Panc1 (cell line): ENCODE data around the gene OR1C1. TPM values are rescaled to one million over a fixed set of nuclear protein-coding genes. Genes with fewer than 3 reads are reported as not detected.

Source experiments
- ATAC-seq: fragments of 200-7000 bp; cut with Tn5 transposase; 2 replicates; pipeline ENCODE4 v1.9.1; 2020; ENCODE audit warnings: mild to moderate bottlenecking, moderate library complexity
- Bru-seq: library from RNA; stranded (reverse); fragments of 400-500 nt; gene quantifications from one replicate; lab custom pipeline; 2021; lab: Mats Ljungman, UMichigan
- BruChase-seq, 2 experiments: library from RNA; stranded (reverse); fragments of 400-500 nt; gene quantifications; one replicate each; lab custom pipeline; 2021; lab: Mats Ljungman, UMichigan
- BruUV-seq: library from RNA; stranded (reverse); fragments of 400-500 nt; replicated peaks from 2 replicates; lab custom pipeline; 2021; lab: Mats Ljungman, UMichigan
- CTCF ChIA-PET: fragments of 300-600 bp; sonication (Branson Sonifier 250); formaldehyde crosslinking; loops from one replicate; lab custom pipeline; 2022; ENCODE audit warnings: antibody characterized with exemption; lab: Charles Lee
- POLR2A ChIA-PET: fragments of 300-600 bp; sonication (Branson Sonifier 250); formaldehyde crosslinking; loops from one replicate; lab custom pipeline; 2022; ENCODE audit warnings: antibody characterized with exemption; lab: Charles Lee
- DNase-seq: peaks from one replicate; pipeline ENCODE4 v3.0.0-alpha.2; 2010; ENCODE audit warnings: low read depth, low spot score
- H3K27ac ChIP-seq: 2 replicates; pipeline ENCODE4 v1.5.1; 2011; ENCODE audit warnings: mild to moderate bottlenecking, low read length, inconsistent platforms
- H3K27me3 ChIP-seq: fragments of 200-500 bp; sonication (Bioruptor generic); 2 replicates; pipeline ENCODE4 v1.6.0; 2014; ENCODE audit warnings: low read length, inconsistent platforms; ENCODE audit not compliant: control insufficient read depth, insufficient read depth
- H3K36me3 ChIP-seq: fragments of 200-500 bp; sonication (Bioruptor generic); 2 replicates; pipeline ENCODE4 v1.5.1; 2014; ENCODE audit warnings: inconsistent platforms, mild to moderate bottlenecking, low read length, moderate library complexity; ENCODE audit not compliant: control insufficient read depth, insufficient read depth
- H3K4me1 ChIP-seq: 2 replicates; pipeline ENCODE4 v1.5.1; 2011; ENCODE audit warnings: inconsistent platforms, mild to moderate bottlenecking, low read length, moderate library complexity; ENCODE audit not compliant: control insufficient read depth, insufficient read depth
- H3K4me3 ChIP-seq, 2 experiments: 2 replicates each; pipeline ENCODE4 v1.5.1; 2011 to 2012; ENCODE audit warnings: low read depth in 2 of 2, low read length in 2 of 2, mild to moderate bottlenecking in 2 of 2, inconsistent platforms in 1 of 2, moderate library complexity in 1 of 2
- H3K9me3 ChIP-seq: fragments of 200-500 bp; sonication (Bioruptor generic); 2 replicates; pipeline ENCODE4 v1.5.1; 2014; ENCODE audit warnings: low read depth, mild to moderate bottlenecking, inconsistent platforms, low read length, moderate library complexity; ENCODE audit not compliant: control insufficient read depth, insufficient read depth
- POLR2AphosphoS5 ChIP-seq: IDR thresholded peaks from 2 replicates; pipeline ENCODE4 v1.6.1; 2012; ENCODE audit warnings: mild to moderate bottlenecking, low read depth, low read length, moderate library complexity
- SIN3A ChIP-seq: IDR thresholded peaks from 2 replicates; pipeline ENCODE4 v1.6.1; 2012; ENCODE audit warnings: low read depth, mild to moderate bottlenecking, low read length, moderate library complexity, borderline replicate concordance; ENCODE audit not compliant: insufficient read depth
- TCF7L2 ChIP-seq: IDR thresholded peaks from 2 replicates; pipeline ENCODE4 v1.6.1; 2011; ENCODE audit warnings: mild to moderate bottlenecking, low read depth, low read length, inconsistent platforms
- in situ Hi-C: cut with HindIII; loops from 2 replicates; pipeline ENCODE4 v1.10.0; 2016; ENCODE audit warnings: low sequenced_read_pairs, low pct_unique_long_range_greater_than_20kb
- intact Hi-C: fragments of 100-400 bp; cut with micrococcal nuclease; formaldehyde crosslinking; loops from one replicate; pipeline ENCODE4 v1.10.0; 2022; ENCODE audit not compliant: unreplicated experiment
- long read RNA-seq: library from polyadenylated mRNA; unstranded; transcript quantifications from one replicate; pipeline ENCODE4 v2.0.0, GENCODE V29; 2021; ENCODE audit not compliant: unreplicated experiment
- polyA plus RNA-seq: library from polyadenylated mRNA; unstranded; fragments of >200 nt; gene quantifications from one replicate; pipeline ENCODE4 v1.2.1, GENCODE V29; 2012; ENCODE audit warnings: missing spikeins; ENCODE audit not compliant: insufficient read length
- total RNA-seq: library from RNA; stranded (reverse); gene quantifications from one replicate; pipeline ENCODE4 v1.2.1, GENCODE V29; 2021; ENCODE audit not compliant: unreplicated experiment
- TF ChIP-seq, protein P1 (sequence below), 2 experiments: IDR thresholded peaks; 2 replicates each; pipeline ENCODE4 v1.6.1; 2011 to 2012; ENCODE audit warnings: low read depth in 2 of 2, control low read depth in 1 of 2, low read length in 1 of 2, mild to moderate bottlenecking in 1 of 2, moderate library complexity in 1 of 2; ENCODE audit not compliant: insufficient read depth in 1 of 2
- TF ChIP-seq, protein P2 (sequence below): fragments of 450-650 bp; IDR thresholded peaks from 2 replicates; pipeline ENCODE4 v1.5.1; 2017; ENCODE audit warnings: mild to moderate bottlenecking

Gene OR1C1, protein sequence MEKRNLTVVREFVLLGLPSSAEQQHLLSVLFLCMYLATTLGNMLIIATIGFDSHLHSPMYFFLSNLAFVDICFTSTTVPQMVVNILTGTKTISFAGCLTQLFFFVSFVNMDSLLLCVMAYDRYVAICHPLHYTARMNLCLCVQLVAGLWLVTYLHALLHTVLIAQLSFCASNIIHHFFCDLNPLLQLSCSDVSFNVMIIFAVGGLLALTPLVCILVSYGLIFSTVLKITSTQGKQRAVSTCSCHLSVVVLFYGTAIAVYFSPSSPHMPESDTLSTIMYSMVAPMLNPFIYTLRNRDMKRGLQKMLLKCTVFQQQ
- total RNA-seq = not detected
- not detected for polyA plus RNA-seq
- not detected for Bru-seq, nascent RNA
- BruChase-seq, experiment 1, labeled RNA remaining after a 2-hour chase = not detected
- not detected for BruChase-seq, experiment 2, labeled RNA remaining after a 6-hour chase
- long read RNA-seq = 0 reads

DNA sequence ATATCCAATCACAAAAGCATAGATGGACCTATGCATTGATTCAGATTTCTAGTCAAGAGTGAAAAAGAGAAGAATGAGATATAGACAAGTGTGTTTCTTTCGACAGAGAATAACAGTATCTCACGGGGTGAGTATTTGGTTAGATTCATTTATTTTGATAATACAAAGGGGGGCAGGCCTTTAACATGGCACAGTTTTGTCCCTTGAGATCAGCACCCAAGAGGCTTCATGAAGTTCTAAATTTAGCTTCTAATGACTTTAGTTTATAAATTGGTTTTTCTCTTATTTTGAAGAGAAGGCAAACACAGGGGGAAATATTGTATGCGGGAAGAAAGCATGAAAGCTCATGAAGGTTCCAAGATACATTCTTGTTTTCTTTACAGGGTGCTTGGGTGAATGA, at the start of gene OR1C1:
Gene OR1C1 (minus strand): TSS at position 101 of the 400 bp plus-strand sequence. CDS start 2,150 bp downstream, outside the sequence.
- ChIA-PET POLR2A (no interaction called here), CTCF (no interaction called here)
- H3K4me1 ChIP-seq = no peaks in the 10 kb centered on the region
- no peaks in the 10 kb centered on the region for H3K36me3 ChIP-seq
- ATAC-seq = no peak
- no peaks in the 10 kb centered on the region for H3K27me3 ChIP-seq
- no TSS peak for BruUV-seq
- in situ Hi-C loops (no loop called here), intact Hi-C loops (no loop called here)
- no peak within 1 kb of the TSS for H3K27ac ChIP-seq
- H3K9me3 ChIP-seq = no peaks in the 10 kb centered on the region
- H3K4me3 ChIP-seq = no peak within 1 kb of the TSS
- DNase-seq = no peak
- TF ChIP-seq, protein P1, sequence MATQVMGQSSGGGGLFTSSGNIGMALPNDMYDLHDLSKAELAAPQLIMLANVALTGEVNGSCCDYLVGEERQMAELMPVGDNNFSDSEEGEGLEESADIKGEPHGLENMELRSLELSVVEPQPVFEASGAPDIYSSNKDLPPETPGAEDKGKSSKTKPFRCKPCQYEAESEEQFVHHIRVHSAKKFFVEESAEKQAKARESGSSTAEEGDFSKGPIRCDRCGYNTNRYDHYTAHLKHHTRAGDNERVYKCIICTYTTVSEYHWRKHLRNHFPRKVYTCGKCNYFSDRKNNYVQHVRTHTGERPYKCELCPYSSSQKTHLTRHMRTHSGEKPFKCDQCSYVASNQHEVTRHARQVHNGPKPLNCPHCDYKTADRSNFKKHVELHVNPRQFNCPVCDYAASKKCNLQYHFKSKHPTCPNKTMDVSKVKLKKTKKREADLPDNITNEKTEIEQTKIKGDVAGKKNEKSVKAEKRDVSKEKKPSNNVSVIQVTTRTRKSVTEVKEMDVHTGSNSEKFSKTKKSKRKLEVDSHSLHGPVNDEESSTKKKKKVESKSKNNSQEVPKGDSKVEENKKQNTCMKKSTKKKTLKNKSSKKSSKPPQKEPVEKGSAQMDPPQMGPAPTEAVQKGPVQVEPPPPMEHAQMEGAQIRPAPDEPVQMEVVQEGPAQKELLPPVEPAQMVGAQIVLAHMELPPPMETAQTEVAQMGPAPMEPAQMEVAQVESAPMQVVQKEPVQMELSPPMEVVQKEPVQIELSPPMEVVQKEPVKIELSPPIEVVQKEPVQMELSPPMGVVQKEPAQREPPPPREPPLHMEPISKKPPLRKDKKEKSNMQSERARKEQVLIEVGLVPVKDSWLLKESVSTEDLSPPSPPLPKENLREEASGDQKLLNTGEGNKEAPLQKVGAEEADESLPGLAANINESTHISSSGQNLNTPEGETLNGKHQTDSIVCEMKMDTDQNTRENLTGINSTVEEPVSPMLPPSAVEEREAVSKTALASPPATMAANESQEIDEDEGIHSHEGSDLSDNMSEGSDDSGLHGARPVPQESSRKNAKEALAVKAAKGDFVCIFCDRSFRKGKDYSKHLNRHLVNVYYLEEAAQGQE (IDR thresholded peaks at IDR 0.05; ENCODE audit: insufficient read depth in 1 of 2, low read depth in 2 of 2, low read length in 1 of 2) = no peak
- TF ChIP-seq POLR2AphosphoS5 (no peak), TCF7L2 (no peak), SIN3A (no peak)
- TF ChIP-seq, protein P2, sequence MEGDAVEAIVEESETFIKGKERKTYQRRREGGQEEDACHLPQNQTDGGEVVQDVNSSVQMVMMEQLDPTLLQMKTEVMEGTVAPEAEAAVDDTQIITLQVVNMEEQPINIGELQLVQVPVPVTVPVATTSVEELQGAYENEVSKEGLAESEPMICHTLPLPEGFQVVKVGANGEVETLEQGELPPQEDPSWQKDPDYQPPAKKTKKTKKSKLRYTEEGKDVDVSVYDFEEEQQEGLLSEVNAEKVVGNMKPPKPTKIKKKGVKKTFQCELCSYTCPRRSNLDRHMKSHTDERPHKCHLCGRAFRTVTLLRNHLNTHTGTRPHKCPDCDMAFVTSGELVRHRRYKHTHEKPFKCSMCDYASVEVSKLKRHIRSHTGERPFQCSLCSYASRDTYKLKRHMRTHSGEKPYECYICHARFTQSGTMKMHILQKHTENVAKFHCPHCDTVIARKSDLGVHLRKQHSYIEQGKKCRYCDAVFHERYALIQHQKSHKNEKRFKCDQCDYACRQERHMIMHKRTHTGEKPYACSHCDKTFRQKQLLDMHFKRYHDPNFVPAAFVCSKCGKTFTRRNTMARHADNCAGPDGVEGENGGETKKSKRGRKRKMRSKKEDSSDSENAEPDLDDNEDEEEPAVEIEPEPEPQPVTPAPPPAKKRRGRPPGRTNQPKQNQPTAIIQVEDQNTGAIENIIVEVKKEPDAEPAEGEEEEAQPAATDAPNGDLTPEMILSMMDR = no peak

DNA sequence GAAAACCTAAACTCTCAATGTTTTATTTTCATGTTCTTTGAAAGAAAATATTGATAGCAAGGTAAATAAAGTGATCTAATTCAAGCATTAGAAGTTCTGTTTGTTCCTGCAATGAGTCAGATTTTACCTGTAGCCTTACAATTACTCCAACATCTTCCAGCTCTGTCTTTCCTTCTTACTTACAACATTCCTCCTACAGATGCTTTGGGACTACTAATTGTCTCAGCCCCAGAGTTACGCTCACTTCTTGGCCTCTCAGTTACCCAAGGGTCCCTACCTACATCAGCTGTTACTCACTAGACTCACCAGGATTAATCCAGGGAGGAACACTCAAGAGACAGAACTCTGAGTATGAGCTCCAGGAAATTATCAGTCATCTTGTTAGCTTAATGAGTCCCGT, 37.2 kb upstream of the OR1C1 start:
- intact Hi-C loops (no loop called here), in situ Hi-C loops (no loop called here)
- CTCF ChIA-PET = no interaction called here
- H3K9me3 ChIP-seq = 0 out of 2 replicates have a peak, but pooled peaks cover 6% of the 10 kb centered on the region
- H3K4me3 ChIP-seq = no peak overlapping the region
- H3K27me3 ChIP-seq = no peaks in the 10 kb centered on the region
- ATAC-seq = no peak
- no TSS peak for BruUV-seq
- no peak for TF ChIP-seq TCF7L2
- TF ChIP-seq POLR2AphosphoS5 = no peak
- TF ChIP-seq, protein P2 = no peak
- no peak for TF ChIP-seq SIN3A
- TF ChIP-seq, protein P1 (IDR thresholded peaks at IDR 0.05; ENCODE audit: insufficient read depth in 1 of 2, low read depth in 2 of 2, low read length in 1 of 2) = no peak
- H3K27ac ChIP-seq = no peak overlapping the region
- no peaks in the 10 kb centered on the region for H3K36me3 ChIP-seq
- POLR2A ChIA-PET = no interaction called here
- no peaks in the 10 kb centered on the region for H3K4me1 ChIP-seq
- no peak for DNase-seq
